K562 (cell line): ENCODE data around the gene CACNA2D2. TPM values are rescaled to one million over a fixed set of nuclear protein-coding genes. Genes with fewer than 3 reads are reported as not detected.
A peak's percentile ranks its signal among the peaks of the same experiment; 100 is the strongest.

ENCODE experiments used
- CBX2 ChIP-seq: fragments of 200-600 bp; sonication (generic); IDR thresholded peaks from one replicate; pipeline ENCODE4 v1.6.1; 2012; ENCODE audit warnings: mild to moderate bottlenecking, low read length, inconsistent platforms; ENCODE audit not compliant: insufficient read depth, poor library complexity, severe bottlenecking
- ETV6 ChIP-seq, 3 experiments: fragments of 150-350 bp in 1 of 3; sonication (generic) in 1 of 3; formaldehyde crosslinking in 1 of 3; IDR thresholded peaks; 2 replicates each; pipeline versions ENCODE4 v1.6.1 to v1.8.0; 2014 to 2022; ENCODE audit warnings: borderline replicate concordance in 2 of 3, low read depth in 2 of 3, antibody characterized with exemption in 1 of 3, low read length in 1 of 3, mild to moderate bottlenecking in 1 of 3, missing genetic modification reagents in 1 of 3
- HCFC1 ChIP-seq: IDR thresholded peaks from 2 replicates; pipeline ENCODE4 v1.6.1; 2012; ENCODE audit warnings: low read depth, low read length, improper control_type of control experiment
- HDAC1 ChIP-seq, 2 experiments: fragments of 450-650 bp; IDR thresholded peaks; 2 replicates each; pipeline ENCODE4 v1.6.1; 2016 to 2017; ENCODE audit warnings: inconsistent platforms in 1 of 2, mild to moderate bottlenecking in 1 of 2, moderate library complexity in 1 of 2
- HDAC2 ChIP-seq: fragments of 450-650 bp; IDR thresholded peaks from 2 replicates; pipeline ENCODE4 v1.6.1; 2016; ENCODE audit warnings: mild to moderate bottlenecking
- MAFG ChIP-seq: fragments of 450-650 bp; conservative IDR thresholded peaks from 2 replicates; pipeline ENCODE4 v1.6.1; 2016; ENCODE audit warnings: missing genetic modification characterization, missing compliant biosample characterization
- MAZ ChIP-seq, 2 experiments: fragments of 450-650 bp in 1 of 2; sonication (generic) in 1 of 2; formaldehyde crosslinking; IDR thresholded peaks in 1 of 2; conservative IDR thresholded peaks in 1 of 2; 2 replicates each; pipeline versions ENCODE4 v1.4.0 to v1.5.0; 2020; ENCODE audit warnings: mild to moderate bottlenecking in 1 of 2, missing genetic modification reagents in 1 of 2
- PHB2 ChIP-seq: fragments of 450-650 bp; IDR thresholded peaks from 2 replicates; pipeline ENCODE4 v1.6.1; 2017; ENCODE audit warnings: low read depth
- RAD51 ChIP-seq: fragments of 450-650 bp; IDR thresholded peaks from 2 replicates; pipeline ENCODE4 v1.7.1; 2016; ENCODE audit warnings: low read depth, mild to moderate bottlenecking, borderline replicate concordance
- SIN3A ChIP-seq, 2 experiments: fragments of 150-350 bp in 1 of 2; IDR thresholded peaks; 2 replicates each; pipeline ENCODE4 v1.6.1; 2011 to 2016; ENCODE audit warnings: borderline replicate concordance in 2 of 2, low read depth in 2 of 2, low read length in 2 of 2, mild to moderate bottlenecking in 2 of 2, moderate library complexity in 2 of 2; ENCODE audit not compliant: control insufficient read depth in 1 of 2
- TEAD4 ChIP-seq, 2 experiments: sonication (generic) in 1 of 2; formaldehyde crosslinking in 1 of 2; IDR thresholded peaks; 2 replicates each; pipeline versions ENCODE4 v1.6.1 to v1.8.0; 2012 to 2022; ENCODE audit warnings: borderline replicate concordance in 1 of 2, inconsistent platforms in 1 of 2, low read length in 1 of 2, mild to moderate bottlenecking in 1 of 2, missing genetic modification reagents in 1 of 2
- TOE1 ChIP-seq, 2 experiments: fragments of 450-650 bp in 1 of 2; sonication (generic) in 1 of 2; formaldehyde crosslinking in 1 of 2; IDR thresholded peaks; 2 replicates each; pipeline versions ENCODE4 v1.7.1 to v1.8.0; 2016 to 2022; ENCODE audit warnings: borderline replicate concordance in 2 of 2, mild to moderate bottlenecking in 2 of 2, antibody characterized with exemption in 1 of 2, inconsistent platforms in 1 of 2, low read depth in 1 of 2, missing genetic modification reagents in 1 of 2, moderate library complexity in 1 of 2
- ZC3H11A ChIP-seq: IDR thresholded peaks from 2 replicates; pipeline ENCODE4 v1.6.1; 2012; ENCODE audit warnings: low read depth, low read length, improper control_type of control experiment
- polyA plus RNA-seq, 8 experiments: library from polyadenylated mRNA; depleted of rRNA in 4 of 8; stranded (reverse) in 5 of 8; unstranded in 3 of 8; fragments of >200 nt; fragmentation: Nextera tagmentation in 2 of 8; fragmentation: Illumina TruSeq in 1 of 8; extraction: Ambion mirVana in 2 of 8; extraction: Trizol in 1 of 8; gene quantifications; 2 replicates each; pipeline versions ENCODE4 v1.2.1 to v1.2.3, GENCODE V29; 2011 to 2014; ENCODE audit warnings: inconsistent platforms in 1 of 8, missing spikeins in 1 of 8
- total RNA-seq, 7 experiments: library from RNA; depleted of rRNA in 6 of 7; stranded (reverse); fragments of >200 nt in 6 of 7; fragmentation: Illumina TruSeq in 2 of 7; extraction: Trizol in 2 of 7; gene quantifications; 2 replicates each; pipeline versions ENCODE4 v1.2.1 to v1.2.3, GENCODE V29; 2011 to 2021; ENCODE audit warnings: low replicate concordance in 1 of 7
- TF ChIP-seq, protein P1 (sequence below): sonication (generic); formaldehyde crosslinking; IDR thresholded peaks from 2 replicates; pipeline ENCODE4 v1.4.0; 2020; ENCODE audit warnings: mild to moderate bottlenecking, missing genetic modification reagents
- TF ChIP-seq, protein P2 (sequence below): fragments of 450-650 bp; formaldehyde crosslinking; IDR thresholded peaks from 2 replicates; pipeline ENCODE4 v1.4.0; 2022; ENCODE audit warnings: mild to moderate bottlenecking, moderate library complexity
- TF ChIP-seq, protein P3 (sequence below): fragments of 450-650 bp; conservative IDR thresholded peaks from 2 replicates; pipeline ENCODE4 v1.6.1; 2016; ENCODE audit warnings: missing genetic modification characterization, low read depth, mild to moderate bottlenecking, missing compliant biosample characterization, moderate library complexity
- TF ChIP-seq, protein P4 (sequence below), 3 experiments: fragments of 200-800 bp in 1 of 3; fragments of 250-450 bp in 1 of 3; fragments of 450-650 bp in 1 of 3; sonication (Bioruptor Pico) in 1 of 3; sonication (Bioruptor generic) in 1 of 3; formaldehyde crosslinking in 1 of 3; IDR thresholded peaks; 2 replicates each; pipeline versions ENCODE4 v1.6.1 to v1.8.0; 2016 to 2022; ENCODE audit warnings: mild to moderate bottlenecking in 2 of 3, missing genetic modification characterization in 2 of 3, missing compliant biosample characterization in 1 of 3, moderate library complexity in 1 of 3

CACNA2D2 gene
- total and polyA plus RNA-seq, 9 of the 15 experiments (the other 6 are each of a cell fraction or from before 2014, with no cell fraction given), result 0.11 to 0.58 (median 0.36) TPM; not detected in 2

DNA sequence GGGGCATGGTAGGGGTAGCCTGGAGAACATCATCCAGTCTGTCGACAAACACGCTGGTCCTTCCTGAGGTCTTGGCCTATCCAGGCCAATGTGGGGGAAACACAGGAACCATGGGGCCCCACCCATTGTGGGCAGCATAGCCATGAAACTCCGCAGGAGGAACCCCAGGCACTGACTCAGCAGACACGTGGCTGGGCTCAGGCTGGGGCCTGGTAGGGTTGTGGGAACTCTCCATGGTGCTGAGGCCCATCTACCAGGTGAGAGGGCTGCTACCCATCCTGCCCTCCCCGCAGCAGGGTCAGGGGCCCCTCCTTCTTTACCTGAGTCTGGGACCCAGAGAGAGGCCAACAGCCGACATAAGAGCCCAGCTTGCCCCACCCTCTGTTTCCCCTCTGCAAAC lies 22.6 kb upstream of the CACNA2D2 start (continued):
- no peak for TF ChIP-seq TEAD4 (IDR thresholded peaks at IDR 0.05; ENCODE audit: low read length)
- TF ChIP-seq TEAD4 (CRISPR knock-in tag; IDR thresholded peaks at IDR 0.05; ENCODE audit: borderline replicate concordance), result no peak
- TF ChIP-seq RAD51, result no peak
- no peak for TF ChIP-seq PHB2
- TF ChIP-seq HDAC1 (IDR thresholded peaks at IDR 0.05), result peak in 1 of 2 experiments; percentile 95; a peak in 2 of 4 replicates
- peak; percentile 95 to 100 for TF ChIP-seq SIN3A (IDR thresholded peaks at IDR 0.05; ENCODE audit: borderline replicate concordance in 2 of 2, control insufficient read depth in 1 of 2, low read depth in 2 of 2, low read length in 2 of 2)
- peak; percentile 73 for TF ChIP-seq MAFG (tag)
- TF ChIP-seq HDAC2, result peak; percentile 65; the same call in 1 of the 2 replicates
- TF ChIP-seq, protein P1, sequence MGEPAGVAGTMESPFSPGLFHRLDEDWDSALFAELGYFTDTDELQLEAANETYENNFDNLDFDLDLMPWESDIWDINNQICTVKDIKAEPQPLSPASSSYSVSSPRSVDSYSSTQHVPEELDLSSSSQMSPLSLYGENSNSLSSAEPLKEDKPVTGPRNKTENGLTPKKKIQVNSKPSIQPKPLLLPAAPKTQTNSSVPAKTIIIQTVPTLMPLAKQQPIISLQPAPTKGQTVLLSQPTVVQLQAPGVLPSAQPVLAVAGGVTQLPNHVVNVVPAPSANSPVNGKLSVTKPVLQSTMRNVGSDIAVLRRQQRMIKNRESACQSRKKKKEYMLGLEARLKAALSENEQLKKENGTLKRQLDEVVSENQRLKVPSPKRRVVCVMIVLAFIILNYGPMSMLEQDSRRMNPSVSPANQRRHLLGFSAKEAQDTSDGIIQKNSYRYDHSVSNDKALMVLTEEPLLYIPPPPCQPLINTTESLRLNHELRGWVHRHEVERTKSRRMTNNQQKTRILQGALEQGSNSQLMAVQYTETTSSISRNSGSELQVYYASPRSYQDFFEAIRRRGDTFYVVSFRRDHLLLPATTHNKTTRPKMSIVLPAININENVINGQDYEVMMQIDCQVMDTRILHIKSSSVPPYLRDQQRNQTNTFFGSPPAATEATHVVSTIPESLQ (CRISPR knock-in tag), result peak; percentile 92; the same call in 1 of the 2 replicates
- no peak for TF ChIP-seq CBX2
- TF ChIP-seq, protein P2, sequence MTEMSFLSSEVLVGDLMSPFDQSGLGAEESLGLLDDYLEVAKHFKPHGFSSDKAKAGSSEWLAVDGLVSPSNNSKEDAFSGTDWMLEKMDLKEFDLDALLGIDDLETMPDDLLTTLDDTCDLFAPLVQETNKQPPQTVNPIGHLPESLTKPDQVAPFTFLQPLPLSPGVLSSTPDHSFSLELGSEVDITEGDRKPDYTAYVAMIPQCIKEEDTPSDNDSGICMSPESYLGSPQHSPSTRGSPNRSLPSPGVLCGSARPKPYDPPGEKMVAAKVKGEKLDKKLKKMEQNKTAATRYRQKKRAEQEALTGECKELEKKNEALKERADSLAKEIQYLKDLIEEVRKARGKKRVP (CRISPR knock-in tag), result no peak
- TF ChIP-seq ZC3H11A, result no peak
- TF ChIP-seq, protein P3, sequence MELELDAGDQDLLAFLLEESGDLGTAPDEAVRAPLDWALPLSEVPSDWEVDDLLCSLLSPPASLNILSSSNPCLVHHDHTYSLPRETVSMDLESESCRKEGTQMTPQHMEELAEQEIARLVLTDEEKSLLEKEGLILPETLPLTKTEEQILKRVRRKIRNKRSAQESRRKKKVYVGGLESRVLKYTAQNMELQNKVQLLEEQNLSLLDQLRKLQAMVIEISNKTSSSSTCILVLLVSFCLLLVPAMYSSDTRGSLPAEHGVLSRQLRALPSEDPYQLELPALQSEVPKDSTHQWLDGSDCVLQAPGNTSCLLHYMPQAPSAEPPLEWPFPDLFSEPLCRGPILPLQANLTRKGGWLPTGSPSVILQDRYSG (tag), result peak; percentile 58; the same call in 1 of the 2 replicates
- no peak for TF ChIP-seq HCFC1
- TF ChIP-seq, protein P4, sequence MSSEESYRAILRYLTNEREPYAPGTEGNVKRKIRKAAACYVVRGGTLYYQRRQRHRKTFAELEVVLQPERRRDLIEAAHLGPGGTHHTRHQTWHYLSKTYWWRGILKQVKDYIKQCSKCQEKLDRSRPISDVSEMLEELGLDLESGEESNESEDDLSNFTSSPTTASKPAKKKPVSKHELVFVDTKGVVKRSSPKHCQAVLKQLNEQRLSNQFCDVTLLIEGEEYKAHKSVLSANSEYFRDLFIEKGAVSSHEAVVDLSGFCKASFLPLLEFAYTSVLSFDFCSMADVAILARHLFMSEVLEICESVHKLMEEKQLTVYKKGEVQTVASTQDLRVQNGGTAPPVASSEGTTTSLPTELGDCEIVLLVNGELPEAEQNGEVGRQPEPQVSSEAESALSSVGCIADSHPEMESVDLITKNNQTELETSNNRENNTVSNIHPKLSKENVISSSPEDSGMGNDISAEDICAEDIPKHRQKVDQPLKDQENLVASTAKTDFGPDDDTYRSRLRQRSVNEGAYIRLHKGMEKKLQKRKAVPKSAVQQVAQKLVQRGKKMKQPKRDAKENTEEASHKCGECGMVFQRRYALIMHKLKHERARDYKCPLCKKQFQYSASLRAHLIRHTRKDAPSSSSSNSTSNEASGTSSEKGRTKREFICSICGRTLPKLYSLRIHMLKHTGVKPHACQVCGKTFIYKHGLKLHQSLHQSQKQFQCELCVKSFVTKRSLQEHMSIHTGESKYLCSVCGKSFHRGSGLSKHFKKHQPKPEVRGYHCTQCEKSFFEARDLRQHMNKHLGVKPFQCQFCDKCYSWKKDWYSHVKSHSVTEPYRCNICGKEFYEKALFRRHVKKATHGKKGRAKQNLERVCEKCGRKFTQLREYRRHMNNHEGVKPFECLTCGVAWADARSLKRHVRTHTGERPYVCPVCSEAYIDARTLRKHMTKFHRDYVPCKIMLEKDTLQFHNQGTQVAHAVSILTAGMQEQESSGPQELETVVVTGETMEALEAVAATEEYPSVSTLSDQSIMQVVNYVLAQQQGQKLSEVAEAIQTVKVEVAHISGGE (CRISPR knock-in tag; IDR thresholded peaks at IDR 0.05), result peak in 1 of 3 experiments; percentile 46; a peak in 1 of 6 replicates
- peak; percentile 45 to 89; a peak in 3 of 4 replicates for TF ChIP-seq MAZ (CRISPR knock-in tag; conservative IDR thresholded peaks at IDR 0.05 in 1 of 2, IDR thresholded peaks at IDR 0.05 in 1 of 2)
- no peak for TF ChIP-seq ETV6 (IDR thresholded peaks at IDR 0.05; ENCODE audit: borderline replicate concordance in 1 of 2, low read depth in 2 of 2, low read length in 1 of 2)
- TF ChIP-seq ETV6 (CRISPR knock-in tag; IDR thresholded peaks at IDR 0.05; ENCODE audit: borderline replicate concordance), result 0 out of 2 replicates have a peak, but pooled peaks have one; percentile 64
- TF ChIP-seq TOE1 (IDR thresholded peaks at IDR 0.05; ENCODE audit: borderline replicate concordance), result no peak
- peak; percentile 40; the same call in 1 of the 2 replicates for TF ChIP-seq TOE1 (CRISPR knock-in tag; IDR thresholded peaks at IDR 0.05; ENCODE audit: borderline replicate concordance, low read depth)
